Activated T-cell treated with anti-CD3 and anti-CD28 coated beads for 1 hour (primary cell): ENCODE data around the gene S100A2.
A peak's percentile ranks its signal among the peaks of the same experiment; 100 is the strongest.
"Not testable (repeated sequence)": the region's sequence is repeated elsewhere in the genome, so short reads cannot be mapped to it uniquely, and the experiment has no call there.

Experiments used
- DNase-seq: peaks from one replicate; pipeline ENCODE4 v3.0.0-alpha.2; 2020; ENCODE audit warnings: low read depth

The S100A2 gene

DNA sequence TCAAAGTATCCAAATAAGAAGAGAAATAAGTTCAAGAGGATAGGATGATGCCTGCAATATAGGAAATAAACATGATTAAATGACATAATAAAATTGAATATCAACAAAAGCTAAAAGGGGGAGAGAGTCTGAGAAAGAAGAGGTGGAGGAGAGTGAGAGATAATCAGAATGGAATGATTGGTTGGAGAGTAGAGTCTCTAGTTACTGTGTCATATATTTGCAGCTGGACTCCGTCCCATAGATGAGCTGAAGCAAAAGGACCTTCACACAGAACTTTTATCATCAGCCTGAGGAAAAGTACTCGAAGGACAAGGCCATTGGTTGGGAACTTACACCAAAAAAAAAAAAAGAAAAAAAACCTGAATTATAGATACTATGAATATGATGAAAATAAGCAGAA, 22.8 kb upstream of the S100A2 start:
- no peak for DNase-seq

DNA sequence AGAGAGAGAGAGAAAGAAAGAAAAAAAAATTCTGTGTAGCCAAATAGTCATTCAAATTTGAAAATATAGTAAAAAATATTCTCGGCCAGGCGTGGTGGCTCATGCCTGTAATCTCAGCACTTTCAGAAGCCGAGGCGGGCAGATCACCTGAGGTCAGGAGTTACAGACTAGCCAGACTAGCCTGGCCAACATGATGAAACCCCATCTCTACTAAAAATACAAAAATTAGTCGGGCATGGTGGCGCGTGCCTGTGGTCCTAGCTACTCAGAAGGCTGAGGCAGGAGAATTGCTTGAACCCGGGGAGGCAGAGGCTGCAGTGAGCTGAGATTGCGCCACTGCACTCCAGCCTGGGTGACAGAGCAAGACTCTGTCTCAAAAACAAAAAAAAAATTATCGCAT, 22.4 kb upstream of the S100A2 start:
- not testable (repeated sequence) for DNase-seq

DNA sequence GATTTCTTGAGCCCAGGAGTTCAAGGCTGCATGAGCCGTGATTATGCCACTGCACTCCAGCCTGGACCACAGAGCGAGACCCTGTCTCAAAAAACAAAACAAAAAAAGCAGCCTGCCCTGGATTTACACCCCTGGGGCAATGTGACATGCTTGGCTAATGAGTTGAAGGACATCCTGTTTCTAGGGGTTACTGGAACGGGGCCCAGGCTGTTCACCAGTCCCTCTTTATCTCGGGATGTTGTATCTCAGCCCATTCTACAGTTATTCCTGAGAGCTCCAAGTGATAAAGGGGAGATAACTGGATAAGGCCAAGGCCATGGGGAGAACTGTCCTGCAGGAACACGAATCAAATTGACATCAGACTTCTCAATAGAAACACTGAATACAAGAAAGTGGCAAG, 21.7 kb upstream of the S100A2 start:
- no peak for DNase-seq

DNA sequence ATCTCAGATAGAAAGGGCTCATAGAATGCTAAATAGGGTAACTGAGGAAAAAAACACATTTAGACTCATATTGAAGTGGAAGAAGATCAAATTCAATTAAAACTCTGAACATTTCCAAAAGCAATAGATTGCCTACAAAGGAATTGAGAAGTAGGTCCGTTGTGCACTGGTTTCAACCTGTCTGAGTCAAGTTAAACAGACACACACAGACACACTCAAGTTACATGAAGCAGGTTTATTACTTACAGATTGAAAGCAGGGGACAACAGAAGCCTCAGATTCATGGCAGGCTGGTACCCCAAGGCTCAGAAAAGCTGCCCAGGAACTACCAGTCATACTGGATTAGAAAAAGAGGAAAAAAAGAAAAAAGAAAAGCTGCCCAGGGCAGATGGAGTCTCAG, 20.7 kb upstream of the S100A2 start:
- no peak for DNase-seq

DNA sequence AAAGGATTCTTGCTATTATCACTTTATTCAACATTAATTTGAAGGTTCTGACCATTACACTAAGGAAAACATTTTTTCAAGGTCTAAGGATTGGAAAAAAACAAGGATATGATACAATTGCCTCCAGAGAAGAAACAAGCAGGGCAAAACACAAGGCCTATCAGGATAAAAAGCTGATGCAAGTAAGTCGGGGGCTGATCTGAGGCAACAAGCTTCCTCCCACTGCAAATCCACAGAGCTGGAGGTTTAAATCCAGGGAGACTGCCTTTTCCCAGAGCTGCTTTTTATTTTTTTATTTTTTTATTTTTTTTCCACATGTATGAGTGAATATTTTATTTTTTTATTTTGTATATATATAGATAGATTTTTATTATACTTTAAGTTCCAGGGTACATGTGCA, 19.4 kb upstream of the S100A2 start:
- no peak for DNase-seq

DNA sequence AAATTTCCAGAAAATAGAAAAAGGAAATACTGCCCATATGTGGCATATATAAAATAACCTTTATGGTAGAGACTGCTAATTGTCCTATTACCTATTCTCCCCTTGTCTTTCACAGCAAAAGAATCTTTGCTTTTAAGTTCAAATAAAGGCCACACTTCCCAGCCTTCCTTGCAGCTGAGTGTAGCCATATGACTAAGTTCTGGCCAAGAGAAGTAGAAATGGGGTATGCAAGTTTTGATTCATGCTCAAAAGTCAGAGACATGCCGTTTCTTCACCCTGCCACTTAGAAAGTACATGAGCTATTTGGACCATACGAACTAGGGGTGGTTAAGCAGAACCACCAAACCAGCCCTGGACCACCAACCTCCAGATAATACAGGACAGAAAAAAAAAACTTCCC, 18.3 kb upstream of the S100A2 start:
- no peak for DNase-seq

DNA sequence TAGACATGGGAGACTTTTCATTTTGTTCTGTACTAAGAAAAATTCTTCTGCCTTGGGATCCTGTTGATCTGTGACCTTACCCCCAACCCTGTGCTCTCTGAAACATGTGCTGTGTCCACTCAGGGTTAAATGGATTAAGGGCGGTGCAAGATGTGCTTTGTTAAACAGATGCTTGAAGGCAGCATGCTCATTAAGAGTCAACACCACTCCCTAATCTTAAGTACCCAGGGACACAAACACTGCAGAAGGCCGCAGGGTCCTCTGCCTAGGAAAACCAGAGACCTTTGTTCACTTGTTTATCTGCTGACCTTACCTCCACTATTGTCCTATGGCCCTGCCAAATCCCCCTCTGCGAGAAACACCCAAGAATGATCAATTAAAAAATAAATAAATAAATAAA, 17.9 kb upstream of the S100A2 start:
- DNase-seq: not testable (repeated sequence)

DNA sequence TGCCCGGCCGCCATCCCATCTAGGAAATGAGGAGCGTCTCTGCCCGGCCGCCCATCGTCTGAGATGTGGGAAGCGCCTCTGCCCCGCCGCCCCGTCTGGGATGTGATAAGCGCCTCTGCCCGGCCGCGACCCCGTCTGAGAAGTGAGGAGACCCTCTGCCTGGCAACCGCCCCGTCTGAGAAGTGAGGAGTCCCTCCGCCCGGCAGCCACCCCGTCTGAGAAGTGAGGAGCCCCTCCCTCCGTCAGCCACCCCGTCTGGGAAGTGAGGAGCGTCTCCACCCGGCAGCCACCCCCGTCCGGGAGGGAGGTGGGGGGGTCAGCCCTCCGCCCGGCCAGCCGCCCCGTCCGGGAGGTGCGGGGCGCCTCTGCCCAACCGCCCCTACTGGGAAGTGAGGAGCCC, 17.2 kb upstream of the S100A2 start:
- not testable (repeated sequence) for DNase-seq

GRCh38 chr1:153578936-153579335, 13.3 kb upstream of the S100A2 start:
- DNase-seq: no peak

GRCh38 chr1:153578490-153578889, 12.8 kb upstream of the S100A2 start:
- no peak for DNase-seq

GRCh38 chr1:153577624-153578051, 12.0 kb upstream of the S100A2 start:
- DNase-seq: no peak

GRCh38 chr1:153577138-153577537, 11.5 kb upstream of the S100A2 start:
- no peak for DNase-seq

GRCh38 chr1:153575497-153575896, 9.9 kb upstream of the S100A2 start:
- not testable (repeated sequence) for DNase-seq

DNA sequence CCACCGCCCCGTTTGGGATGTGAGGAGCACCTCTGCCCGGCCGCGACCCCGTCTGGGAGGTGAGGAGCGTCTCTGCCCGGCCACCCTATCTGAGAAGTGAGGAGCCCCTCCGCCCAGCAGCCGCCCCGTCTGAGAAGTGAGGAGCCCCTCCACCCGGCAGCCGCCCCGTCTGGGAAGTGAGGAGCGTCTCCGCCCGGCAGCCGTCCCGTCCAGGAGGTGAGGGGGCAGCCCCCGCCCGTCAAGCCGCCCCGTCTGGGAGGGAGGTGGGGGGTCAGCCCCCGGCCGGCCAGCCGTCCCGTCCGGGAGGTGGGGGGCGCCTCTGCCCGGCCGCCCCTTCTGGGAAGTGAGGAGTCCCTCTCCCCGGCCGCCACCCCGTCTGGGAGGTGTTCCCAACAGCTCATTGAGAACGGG, 9.4 kb upstream of the S100A2 start:
- DNase-seq: not testable (repeated sequence)

GRCh38 chr1:153573351-153573750, 7.7 kb upstream of the S100A2 start:
- no peak for DNase-seq

DNA sequence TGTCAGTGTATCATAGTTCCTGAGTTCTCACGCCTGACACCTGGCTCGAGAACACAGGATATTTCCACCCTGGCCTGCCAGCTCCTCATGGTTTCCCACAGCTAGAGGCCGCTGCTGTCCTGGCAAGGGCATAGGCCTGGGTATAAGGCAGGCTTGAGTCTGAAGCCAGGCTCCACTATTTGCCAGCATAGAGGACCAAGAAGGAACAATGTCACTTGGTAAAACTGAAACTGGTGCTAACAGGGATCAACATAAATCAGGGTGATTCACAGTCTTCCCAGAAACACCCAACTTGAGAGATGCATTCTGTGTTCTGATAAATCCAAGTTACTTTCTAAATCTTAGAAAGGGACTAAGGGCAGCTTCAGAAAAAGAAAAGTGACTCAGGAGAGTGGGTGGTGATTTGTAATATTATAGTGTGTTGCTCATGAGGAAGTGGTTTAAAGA, 6.9 kb upstream of the S100A2 start:
- no peak for DNase-seq

DNA sequence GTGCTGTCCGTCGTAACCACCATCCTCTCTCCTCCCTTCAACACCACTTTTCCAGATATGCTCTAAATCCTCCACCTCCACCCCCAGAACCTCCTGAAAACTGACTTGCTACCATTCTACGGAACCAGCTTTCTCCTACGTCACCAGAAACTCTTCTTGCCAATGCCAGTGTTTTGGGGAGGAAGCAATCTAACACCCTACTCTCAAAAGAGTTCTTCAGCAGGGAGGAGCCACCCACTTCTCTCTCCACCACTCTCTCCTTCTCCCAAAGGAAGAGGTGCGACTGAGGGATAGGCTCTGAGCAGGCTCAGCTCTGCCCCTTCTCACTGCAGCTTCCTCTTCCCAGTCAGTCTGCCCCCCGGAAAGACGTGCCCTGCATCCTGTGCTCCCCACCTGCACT, 6.1 kb upstream of the S100A2 start:
- no peak for DNase-seq

DNA sequence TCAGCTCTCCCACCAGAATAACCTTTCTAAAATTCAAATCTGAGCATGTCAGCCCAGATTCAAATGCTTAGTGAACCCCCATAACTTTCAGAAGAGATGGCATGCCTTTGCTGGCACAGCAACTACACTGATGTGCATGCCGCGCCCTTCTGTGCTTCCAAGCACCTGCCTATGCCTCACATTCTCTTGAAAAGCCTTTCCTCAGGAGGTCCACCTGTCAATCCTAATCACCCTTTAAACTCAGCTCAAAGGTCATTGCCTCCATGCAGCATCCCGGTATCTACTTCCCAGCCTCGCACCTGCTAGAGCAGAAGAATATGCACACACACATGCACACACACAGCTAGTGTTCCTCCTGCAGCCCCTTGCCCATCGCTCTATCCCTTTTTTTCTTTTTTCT, 5.2 kb upstream of the S100A2 start:
- DNase-seq: no peak

- no peak for DNase-seq
Observed at GRCh38 chr1:153569465-153569864, 3.8 kb upstream of the S100A2 start.

DNA sequence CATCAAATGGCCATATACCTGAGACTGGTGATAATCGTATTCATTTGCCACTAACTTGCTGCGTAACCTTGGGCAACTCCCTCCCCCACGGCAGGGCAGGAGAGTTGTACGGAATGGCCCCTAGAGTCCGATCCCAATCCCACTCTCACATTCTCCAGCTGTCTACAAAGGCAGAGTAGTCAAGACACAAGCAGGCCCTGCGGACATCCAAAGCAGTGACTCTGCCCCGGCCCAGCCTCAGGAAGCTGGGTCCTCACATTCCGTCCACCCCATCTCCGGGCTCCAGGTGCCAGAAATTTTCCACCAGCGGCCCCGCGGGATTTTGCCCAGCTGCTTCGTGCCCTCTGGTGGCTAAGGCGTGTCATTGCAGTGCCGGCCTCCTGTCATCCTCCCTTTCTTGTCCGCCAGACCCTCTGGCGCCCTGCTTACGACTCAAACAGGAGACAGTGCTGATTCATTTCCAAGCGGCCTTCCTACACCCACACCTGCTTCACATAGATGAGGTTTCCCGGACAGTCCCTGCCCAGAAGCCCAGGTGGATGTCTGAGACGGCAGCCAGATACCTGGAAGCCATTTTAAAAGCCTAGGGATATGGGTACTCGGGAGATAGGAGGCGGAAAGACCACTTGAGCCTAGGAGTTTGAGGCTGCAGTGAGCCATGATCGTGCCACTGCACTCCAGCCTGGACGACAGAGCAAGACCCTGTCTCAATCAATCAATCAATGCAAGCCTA, 2.9 kb upstream of the S100A2 start:
- DNase-seq: peak; percentile 75

- DNase-seq: no peak
Observed at GRCh38 chr1:153567621-153568366, 2.1 kb upstream of the S100A2 start.

DNA sequence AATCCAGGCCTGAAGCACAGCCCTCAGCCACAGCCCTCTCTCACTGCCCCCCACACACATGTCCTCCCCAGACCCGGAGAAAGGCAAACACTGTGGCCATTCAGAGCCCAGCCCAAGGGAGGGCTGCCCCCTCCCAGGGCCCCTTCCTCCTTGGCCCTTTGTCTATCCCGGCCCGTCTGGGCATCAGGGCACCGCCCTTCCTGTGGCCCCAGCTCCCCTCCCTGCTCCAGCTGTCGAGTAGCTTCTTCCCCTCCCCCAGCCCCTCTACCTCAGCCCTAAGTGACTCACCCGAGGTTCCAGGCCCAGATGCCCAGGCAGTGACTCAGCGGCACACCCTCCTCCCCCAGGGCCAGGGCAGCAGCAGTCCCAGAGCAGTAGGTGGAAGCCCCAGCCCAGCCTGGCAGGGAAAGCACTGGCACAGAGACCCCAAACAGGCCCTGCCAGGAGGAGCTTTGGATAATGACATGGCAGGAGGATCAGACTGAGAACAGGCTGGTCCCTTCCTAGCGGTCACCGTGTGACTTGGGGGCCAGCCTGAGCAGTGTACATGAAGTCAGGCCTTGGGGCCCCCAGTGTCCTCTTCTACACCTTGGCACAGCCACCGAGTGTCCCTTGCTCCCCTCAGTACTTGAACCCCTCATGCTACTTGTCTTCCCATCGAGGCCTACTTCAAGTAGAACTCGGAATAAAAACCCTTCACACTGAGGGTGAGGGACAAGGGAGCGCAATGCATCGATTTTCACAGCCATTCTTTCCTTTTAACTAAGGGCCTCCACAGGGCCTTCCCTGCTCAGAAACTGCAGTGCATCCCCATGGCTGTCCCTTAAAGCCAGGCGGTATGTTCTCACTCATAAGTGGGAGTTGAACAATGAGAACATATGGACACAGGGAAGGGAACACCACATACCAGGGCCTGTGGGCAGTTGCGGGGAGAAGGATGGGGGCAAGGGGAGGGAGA, 1.0 kb upstream of the S100A2 start:
- peak; percentile 76 for DNase-seq
